Activated naive CD4-positive, alpha-beta T cell treated with anti-CD3 and anti-CD28 coated beads, Interleukin-2, amount 50 U/mL, for 24 hours (primary cell): ENCODE data around the gene STUM.
A peak's percentile ranks its signal among the peaks of the same experiment; 100 is the strongest.
"Not testable (repeated sequence)": the region's sequence is repeated elsewhere in the genome, so short reads cannot be mapped to it uniquely, and the experiment has no call there.

ENCODE experiments used
- H3K27ac Mint-ChIP-seq: one replicate; pipeline ENCODE4 v1.8.0; 2021; ENCODE audit warnings: mild to moderate bottlenecking, mixed read lengths
- H3K27me3 Mint-ChIP-seq: one replicate; pipeline ENCODE4 v1.8.0; 2021; ENCODE audit warnings: mixed read lengths
- H3K36me3 Mint-ChIP-seq: one replicate; pipeline ENCODE4 v1.8.0; 2021; ENCODE audit warnings: mixed read lengths
- H3K4me1 Mint-ChIP-seq: one replicate; pipeline ENCODE4 v1.8.0; 2021; ENCODE audit warnings: mixed read lengths
- H3K4me3 Mint-ChIP-seq: one replicate; pipeline ENCODE4 v1.8.0; 2021; ENCODE audit warnings: mild to moderate bottlenecking, mixed read lengths
- H3K9me3 Mint-ChIP-seq: one replicate; pipeline ENCODE4 v1.8.0; 2021; ENCODE audit warnings: mixed read lengths

STUM gene

DNA sequence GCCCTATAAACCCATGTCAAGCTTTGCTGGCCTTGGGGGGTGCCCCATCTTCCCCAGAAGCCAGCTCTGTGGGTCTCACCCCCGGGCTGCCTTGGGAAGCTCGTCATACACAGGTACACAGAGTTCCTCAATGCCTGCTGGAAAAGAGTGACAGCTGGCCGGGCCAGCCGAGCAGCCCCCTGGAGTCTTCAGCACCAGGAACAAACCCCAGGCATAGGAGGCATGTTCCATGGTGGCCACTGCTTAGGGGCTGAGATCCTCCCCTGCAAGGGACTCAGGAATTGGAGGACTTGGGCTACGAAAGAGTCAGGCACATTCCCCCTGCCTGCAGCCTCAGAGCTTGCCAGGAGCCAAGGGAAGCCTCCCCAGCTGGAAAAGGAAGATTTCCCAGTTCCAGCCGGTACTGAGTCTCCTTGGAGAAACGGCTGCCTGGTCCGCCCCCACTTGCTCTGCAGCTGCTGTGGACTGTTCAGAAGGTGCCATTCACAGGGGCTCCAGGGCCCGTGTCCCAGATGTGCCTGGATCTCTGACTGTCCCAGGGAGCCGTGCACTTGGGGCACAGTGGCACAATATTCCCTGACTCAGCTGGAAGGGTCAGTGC is 89.5 kb downstream of the STUM start:
- Mint-ChIP-seq H3K27me3 (no peaks in the 10 kb centered on the region), H3K4me1 (peaks cover 50% of the 10 kb centered on the region), H3K27ac (peak overlapping the region; percentile 8), H3K9me3 (no peaks in the 10 kb centered on the region), H3K4me3 (no peak overlapping the region), H3K36me3 (peaks cover 5% of the 10 kb centered on the region)

GRCh38 chr1:226638608-226639007 is 90.0 kb downstream of the STUM start:
- peaks cover 50% of the 10 kb centered on the region for H3K4me1 Mint-ChIP-seq
- H3K4me3 Mint-ChIP-seq = no peak overlapping the region
- H3K27ac Mint-ChIP-seq = peak overlapping the region; percentile 4
- peaks cover 5% of the 10 kb centered on the region for H3K36me3 Mint-ChIP-seq
- no peaks in the 10 kb centered on the region for H3K9me3 Mint-ChIP-seq
- H3K27me3 Mint-ChIP-seq = no peaks in the 10 kb centered on the region

- H3K27ac Mint-ChIP-seq = peak overlapping the region; percentile 35
- H3K36me3 Mint-ChIP-seq = not testable (repeated sequence)
Observed at GRCh38 chr1:226639206-226639605, 90.6 kb downstream of the STUM start.

GRCh38 chr1:226639631-226640061 is 91.1 kb downstream of the STUM start:
- Mint-ChIP-seq H3K27me3 (no peaks in the 10 kb centered on the region), H3K27ac (peak overlapping the region; percentile 35), H3K9me3 (no peaks in the 10 kb centered on the region), H3K36me3 (peaks cover 5% of the 10 kb centered on the region), H3K4me1 (peaks cover 51% of the 10 kb centered on the region), H3K4me3 (no peak overlapping the region)

More at GRCh38 chr1:226639206-226639605, 90.6 kb downstream of the STUM start:
- H3K27me3 Mint-ChIP-seq, H3K9me3 Mint-ChIP-seq, H3K4me3 Mint-ChIP-seq: not testable (repeated sequence)
- H3K4me1 Mint-ChIP-seq = peaks cover 51% of the 10 kb centered on the region

- no peak overlapping the region for H3K27ac Mint-ChIP-seq
Observed at GRCh38 chr1:226640321-226641136, 92.0 kb downstream of the STUM start.

GRCh38 chr1:226641671-226642231 is 93.2 kb downstream of the STUM start:
- peaks cover 54% of the 10 kb centered on the region for H3K4me1 Mint-ChIP-seq
- H3K36me3 Mint-ChIP-seq = peaks cover 1% of the 10 kb centered on the region
- H3K4me3 Mint-ChIP-seq = no peak overlapping the region
- no peaks in the 10 kb centered on the region for H3K9me3 Mint-ChIP-seq
- no peaks in the 10 kb centered on the region for H3K27me3 Mint-ChIP-seq
- peak overlapping the region; percentile 35 for H3K27ac Mint-ChIP-seq

More at GRCh38 chr1:226640321-226641136, 92.0 kb downstream of the STUM start:
- H3K4me1 Mint-ChIP-seq = peaks cover 52% of the 10 kb centered on the region
- H3K36me3 Mint-ChIP-seq = peaks cover 2% of the 10 kb centered on the region
- H3K27me3 Mint-ChIP-seq = no peaks in the 10 kb centered on the region
- H3K9me3 Mint-ChIP-seq = no peaks in the 10 kb centered on the region
- no peak overlapping the region for H3K4me3 Mint-ChIP-seq

DNA sequence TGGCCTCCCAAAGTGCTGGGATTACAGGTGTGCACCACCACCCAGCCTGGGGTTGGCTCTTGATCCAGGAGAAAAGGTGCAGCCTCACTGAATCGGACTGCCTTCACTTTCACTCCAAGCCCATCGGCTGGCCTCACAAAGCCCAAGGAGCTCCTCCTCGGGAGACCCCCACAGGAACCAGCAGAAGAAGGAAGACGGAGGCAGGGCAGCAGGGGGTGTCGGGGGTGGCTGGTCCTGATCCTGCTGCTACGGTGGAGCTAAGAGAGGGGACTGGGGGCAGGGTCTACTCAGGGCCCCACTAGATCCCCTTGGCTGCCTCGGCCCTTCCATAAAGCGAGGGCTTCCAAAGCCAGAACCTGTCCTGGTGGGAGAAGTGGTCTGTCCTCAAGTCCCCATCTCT is 93.9 kb downstream of the STUM start:
- H3K27me3 Mint-ChIP-seq = no peaks in the 10 kb centered on the region
- peaks cover 58% of the 10 kb centered on the region for H3K4me1 Mint-ChIP-seq
- H3K27ac Mint-ChIP-seq = no peak overlapping the region
- H3K9me3 Mint-ChIP-seq = no peaks in the 10 kb centered on the region
- no peaks in the 10 kb centered on the region for H3K36me3 Mint-ChIP-seq
- no peak overlapping the region for H3K4me3 Mint-ChIP-seq

- Mint-ChIP-seq H3K4me1 (peaks cover 60% of the 10 kb centered on the region), H3K36me3 (no peaks in the 10 kb centered on the region), H3K9me3 (no peaks in the 10 kb centered on the region), H3K27ac (peak overlapping the region; percentile 86), H3K4me3 (peak overlapping the region; percentile 64), H3K27me3 (no peaks in the 10 kb centered on the region)
Observed at GRCh38 chr1:226643177-226643576, 94.6 kb downstream of the STUM start.

- Mint-ChIP-seq H3K27me3 (no peaks in the 10 kb centered on the region), H3K27ac (peak overlapping the region; percentile 86), H3K36me3 (no peaks in the 10 kb centered on the region), H3K9me3 (no peaks in the 10 kb centered on the region), H3K4me3 (peak overlapping the region; percentile 64), H3K4me1 (peaks cover 60% of the 10 kb centered on the region)
Observed at GRCh38 chr1:226643611-226644540, 95.3 kb downstream of the STUM start.

DNA sequence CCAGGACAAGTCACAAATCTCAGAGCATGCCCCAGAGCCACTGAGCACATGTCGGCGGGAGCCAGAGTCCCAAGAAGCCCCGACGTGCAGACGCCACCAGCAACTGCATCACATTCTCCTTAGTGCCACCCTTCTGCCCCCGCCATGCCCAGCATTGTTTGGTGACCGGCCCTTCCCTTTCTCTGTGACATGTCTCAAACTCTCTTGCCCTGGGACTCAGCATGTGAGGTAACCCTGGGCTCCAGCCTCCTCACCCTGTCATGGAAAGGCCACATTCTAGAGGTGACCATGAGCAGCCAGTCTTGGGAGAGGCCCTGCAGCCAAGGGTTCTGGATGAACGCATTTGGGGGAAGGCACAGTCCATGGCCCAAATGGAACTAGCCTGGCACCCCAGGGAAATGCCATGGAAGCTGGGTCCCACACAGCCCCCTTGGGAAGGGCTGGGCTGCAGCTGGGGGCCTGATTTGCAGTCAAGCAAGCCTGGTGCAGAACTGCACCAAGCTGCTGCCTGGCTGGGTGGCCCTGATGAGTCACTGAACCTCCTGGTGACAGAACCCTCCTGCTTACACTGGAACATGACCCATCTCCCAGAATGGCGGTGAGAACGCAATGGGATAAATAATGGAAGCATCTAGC is 96.1 kb downstream of the STUM start:
- no peaks in the 10 kb centered on the region for H3K27me3 Mint-ChIP-seq
- no peaks in the 10 kb centered on the region for H3K9me3 Mint-ChIP-seq
- H3K36me3 Mint-ChIP-seq = no peaks in the 10 kb centered on the region
- H3K4me1 Mint-ChIP-seq = peaks cover 60% of the 10 kb centered on the region
- H3K27ac Mint-ChIP-seq = peak overlapping the region; percentile 46
- H3K4me3 Mint-ChIP-seq = peak overlapping the region; percentile 47

DNA sequence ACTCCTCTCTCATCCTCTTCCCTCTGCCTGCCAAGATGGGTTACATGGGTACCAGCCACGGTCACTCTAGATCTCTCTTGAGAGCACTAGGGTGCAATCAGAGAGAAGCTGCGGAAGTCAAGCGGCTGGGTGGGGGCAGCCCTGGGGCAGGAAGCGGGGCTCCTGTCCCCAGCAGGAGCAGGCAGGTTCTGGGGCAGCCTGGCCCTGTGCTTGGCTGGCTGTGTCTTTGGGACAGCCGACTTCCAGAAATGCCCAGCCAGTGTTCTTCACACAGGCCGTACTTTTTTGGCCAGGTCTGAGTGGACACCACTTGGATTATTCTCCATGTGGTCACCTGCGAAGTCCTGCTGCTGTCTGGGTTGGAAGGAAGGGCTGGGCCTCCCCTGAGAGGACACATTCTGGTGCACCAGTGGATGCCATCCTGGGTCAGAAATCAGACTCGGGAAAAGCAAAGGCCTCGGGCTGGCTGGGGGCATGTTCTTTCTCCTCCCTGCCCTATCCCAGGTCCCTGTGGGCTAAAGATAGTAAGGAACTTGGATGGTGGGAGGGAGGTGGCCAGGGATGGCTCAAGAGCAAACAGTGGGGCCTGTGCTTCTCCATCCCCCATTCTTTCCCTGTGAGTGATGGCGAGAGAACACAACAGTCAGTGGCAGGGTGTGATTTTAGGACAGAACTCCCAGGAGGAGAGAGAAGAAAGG is 96.9 kb downstream of the STUM start:
- H3K4me3 Mint-ChIP-seq = peak overlapping the region; percentile 47

GRCh38 chr1:226646026-226646869 is 97.7 kb downstream of the STUM start:
- no peaks in the 10 kb centered on the region for H3K36me3 Mint-ChIP-seq
- no peaks in the 10 kb centered on the region for H3K27me3 Mint-ChIP-seq
- peak overlapping the region; percentile 30 for H3K4me3 Mint-ChIP-seq
- peaks cover 49% of the 10 kb centered on the region for H3K4me1 Mint-ChIP-seq
- H3K9me3 Mint-ChIP-seq = no peaks in the 10 kb centered on the region
- H3K27ac Mint-ChIP-seq = peak overlapping the region; percentile 36

More for the DNA sequence above, 96.9 kb downstream of the STUM start:
- peak overlapping the region; percentile 74 for H3K27ac Mint-ChIP-seq
- H3K36me3 Mint-ChIP-seq = no peaks in the 10 kb centered on the region
- H3K27me3 Mint-ChIP-seq = no peaks in the 10 kb centered on the region
- H3K9me3 Mint-ChIP-seq = no peaks in the 10 kb centered on the region
- H3K4me1 Mint-ChIP-seq = peaks cover 55% of the 10 kb centered on the region

DNA sequence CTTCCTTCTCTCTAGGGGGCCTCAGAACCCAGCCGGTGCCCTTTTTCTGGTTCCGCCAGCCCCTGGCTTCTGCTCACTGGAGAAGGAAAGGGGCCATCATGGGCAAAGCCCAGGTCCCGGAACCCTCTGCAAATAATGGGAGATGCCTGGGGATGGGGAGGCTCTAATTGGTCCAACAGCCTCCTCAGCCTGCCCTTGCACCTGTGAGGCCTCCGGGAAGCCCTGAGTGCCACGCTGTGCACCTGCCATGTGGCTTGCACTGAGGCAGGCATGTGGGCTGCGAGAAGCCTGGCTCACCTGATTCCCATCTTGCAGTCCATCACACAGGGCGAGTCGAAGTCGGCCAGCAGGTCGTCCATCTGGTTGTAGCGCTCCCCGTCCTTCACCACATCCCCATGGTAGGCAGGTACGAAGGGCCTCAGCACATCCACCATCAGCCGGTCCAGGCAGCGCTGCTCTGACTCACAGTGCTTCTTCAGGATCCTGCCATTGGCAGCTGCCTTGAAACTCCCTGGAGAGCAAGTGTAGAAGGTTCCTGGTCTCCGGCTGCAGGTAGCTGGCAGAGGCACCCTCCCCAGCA is 98.4 kb downstream of the STUM start:
- H3K9me3 Mint-ChIP-seq = no peaks in the 10 kb centered on the region
- H3K4me1 Mint-ChIP-seq = peaks cover 48% of the 10 kb centered on the region
- no peak overlapping the region for H3K4me3 Mint-ChIP-seq
- H3K27ac Mint-ChIP-seq = peak overlapping the region; percentile 36
- no peaks in the 10 kb centered on the region for H3K27me3 Mint-ChIP-seq
- H3K36me3 Mint-ChIP-seq = no peaks in the 10 kb centered on the region
